K562 (cell line): ENCODE data around the gene IGSF21.

Experiments used
- BCL6 ChIP-seq: fragments of 250-450 bp; sonication (Bioruptor Pico); IDR thresholded peaks from 2 replicates; pipeline ENCODE4 v1.4.0; 2020
- CREM ChIP-seq: IDR thresholded peaks from 2 replicates; pipeline ENCODE4 v1.6.1; 2014; ENCODE audit warnings: antibody characterized with exemption, low read depth
- ERF ChIP-seq: fragments of 450-650 bp; formaldehyde crosslinking; IDR thresholded peaks from 2 replicates; pipeline ENCODE4 v1.4.0; 2020; ENCODE audit warnings: mild to moderate bottlenecking, mixed read lengths
- JUN ChIP-seq, 2 experiments: sonication (generic) in 1 of 2; formaldehyde crosslinking in 1 of 2; IDR thresholded peaks; 2 replicates each; pipeline versions ENCODE4 v1.6.1 to v1.8.0; 2012 to 2022; ENCODE audit warnings: borderline replicate concordance in 2 of 2, mild to moderate bottlenecking in 2 of 2, improper control_type of control experiment in 1 of 2, low read depth in 1 of 2, low read length in 1 of 2, missing genetic modification reagents in 1 of 2
- MAZ ChIP-seq, 2 experiments: fragments of 450-650 bp in 1 of 2; sonication (generic) in 1 of 2; formaldehyde crosslinking; IDR thresholded peaks in 1 of 2; conservative IDR thresholded peaks in 1 of 2; 2 replicates each; pipeline versions ENCODE4 v1.4.0 to v1.5.0; 2020; ENCODE audit warnings: mild to moderate bottlenecking in 1 of 2, missing genetic modification reagents in 1 of 2
- MYC ChIP-seq, 2 experiments: fragments of 250-450 bp in 1 of 2; sonication (Bioruptor Pico) in 1 of 2; IDR thresholded peaks; 2 replicates each; pipeline versions ENCODE4 v1.5.1 to v1.6.1; 2012 to 2021; ENCODE audit warnings: low read depth in 2 of 2, borderline replicate concordance in 1 of 2, improper control_type of control experiment in 1 of 2, low read length in 1 of 2, mild to moderate bottlenecking in 1 of 2, moderate library complexity in 1 of 2
- NFXL1 ChIP-seq: fragments of 450-650 bp; formaldehyde crosslinking; IDR thresholded peaks from 2 replicates; pipeline ENCODE4 v1.4.0; 2021; ENCODE audit warnings: mild to moderate bottlenecking
- POLR2A ChIP-seq: fragments of 450-650 bp; conservative IDR thresholded peaks from 2 replicates; pipeline ENCODE4 v1.6.1; 2016
- RFX5 ChIP-seq: IDR thresholded peaks from 2 replicates; pipeline ENCODE4 v1.6.1; 2011; ENCODE audit warnings: low read depth, mild to moderate bottlenecking, improper control_type of control experiment, low read length
- SRF ChIP-seq, 2 experiments: fragments of 250-450, 450-650 bp in 1 of 2; sonication (Bioruptor Pico) in 1 of 2; sonication (generic) in 1 of 2; formaldehyde crosslinking; IDR thresholded peaks; 2 replicates each; pipeline versions ENCODE4 v1.5.0 to v1.5.1; 2020 to 2022; ENCODE audit warnings: mild to moderate bottlenecking in 1 of 2, missing genetic modification reagents in 1 of 2
- TF ChIP-seq, protein P1 (sequence below): IDR thresholded peaks from 3 replicates; pipeline ENCODE4 v1.6.1; 2011; ENCODE audit warnings: borderline replicate concordance, mild to moderate bottlenecking, moderate library complexity; ENCODE audit not compliant: insufficient read length; ENCODE audit errors: extremely low read depth
- TF ChIP-seq, protein P2 (sequence below): sonication (generic); formaldehyde crosslinking; IDR thresholded peaks from 2 replicates; pipeline ENCODE4 v1.8.0; 2023; ENCODE audit warnings: mild to moderate bottlenecking, missing genetic modification reagents

DNA sequence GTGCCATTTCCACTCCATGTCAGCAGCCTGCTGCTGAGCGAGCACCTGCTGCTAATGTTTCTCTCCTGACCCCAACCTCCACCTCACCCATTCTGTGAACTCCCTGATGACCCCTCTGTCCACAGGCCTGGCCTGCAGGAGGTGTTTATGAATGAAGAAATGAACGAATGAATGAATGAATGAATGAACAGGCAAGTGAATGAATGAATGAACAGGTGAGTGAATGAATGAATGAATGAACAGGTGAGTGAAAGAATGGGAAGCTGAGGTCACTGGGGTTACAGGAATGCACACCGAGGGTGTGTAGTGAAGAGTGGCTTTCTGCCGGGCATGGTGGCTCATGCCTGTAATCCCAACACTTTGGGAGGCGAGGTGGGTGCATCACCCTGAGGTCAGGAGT, 173.4 kb downstream of the IGSF21 start:
- no peak for TF ChIP-seq MYC (IDR thresholded peaks at IDR 0.05; ENCODE audit: low read depth, low read length)
- TF ChIP-seq MYC (CRISPR knock-in tag; IDR thresholded peaks at IDR 0.05; ENCODE audit: borderline replicate concordance, low read depth), result no peak
- TF ChIP-seq ERF (CRISPR knock-in tag), result no peak
- TF ChIP-seq, protein P1, sequence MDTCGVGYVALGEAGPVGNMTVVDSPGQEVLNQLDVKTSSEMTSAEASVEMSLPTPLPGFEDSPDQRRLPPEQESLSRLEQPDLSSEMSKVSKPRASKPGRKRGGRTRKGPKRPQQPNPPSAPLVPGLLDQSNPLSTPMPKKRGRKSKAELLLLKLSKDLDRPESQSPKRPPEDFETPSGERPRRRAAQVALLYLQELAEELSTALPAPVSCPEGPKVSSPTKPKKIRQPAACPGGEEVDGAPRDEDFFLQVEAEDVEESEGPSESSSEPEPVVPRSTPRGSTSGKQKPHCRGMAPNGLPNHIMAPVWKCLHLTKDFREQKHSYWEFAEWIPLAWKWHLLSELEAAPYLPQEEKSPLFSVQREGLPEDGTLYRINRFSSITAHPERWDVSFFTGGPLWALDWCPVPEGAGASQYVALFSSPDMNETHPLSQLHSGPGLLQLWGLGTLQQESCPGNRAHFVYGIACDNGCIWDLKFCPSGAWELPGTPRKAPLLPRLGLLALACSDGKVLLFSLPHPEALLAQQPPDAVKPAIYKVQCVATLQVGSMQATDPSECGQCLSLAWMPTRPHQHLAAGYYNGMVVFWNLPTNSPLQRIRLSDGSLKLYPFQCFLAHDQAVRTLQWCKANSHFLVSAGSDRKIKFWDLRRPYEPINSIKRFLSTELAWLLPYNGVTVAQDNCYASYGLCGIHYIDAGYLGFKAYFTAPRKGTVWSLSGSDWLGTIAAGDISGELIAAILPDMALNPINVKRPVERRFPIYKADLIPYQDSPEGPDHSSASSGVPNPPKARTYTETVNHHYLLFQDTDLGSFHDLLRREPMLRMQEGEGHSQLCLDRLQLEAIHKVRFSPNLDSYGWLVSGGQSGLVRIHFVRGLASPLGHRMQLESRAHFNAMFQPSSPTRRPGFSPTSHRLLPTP, result no peak
- no peak for TF ChIP-seq BCL6
- no peak for TF ChIP-seq NFXL1 (CRISPR knock-in tag)
- TF ChIP-seq SRF (CRISPR knock-in tag; IDR thresholded peaks at IDR 0.05), result no peak
- TF ChIP-seq CREM, result no peak
- no peak for TF ChIP-seq MAZ (CRISPR knock-in tag; conservative IDR thresholded peaks at IDR 0.05 in 1 of 2, IDR thresholded peaks at IDR 0.05 in 1 of 2)
- TF ChIP-seq JUN (IDR thresholded peaks at IDR 0.05; ENCODE audit: borderline replicate concordance, low read depth, low read length), result no peak
- TF ChIP-seq JUN (CRISPR knock-in tag; IDR thresholded peaks at IDR 0.05; ENCODE audit: borderline replicate concordance), result no peak
- no peak for TF ChIP-seq RFX5
- TF ChIP-seq, protein P2, sequence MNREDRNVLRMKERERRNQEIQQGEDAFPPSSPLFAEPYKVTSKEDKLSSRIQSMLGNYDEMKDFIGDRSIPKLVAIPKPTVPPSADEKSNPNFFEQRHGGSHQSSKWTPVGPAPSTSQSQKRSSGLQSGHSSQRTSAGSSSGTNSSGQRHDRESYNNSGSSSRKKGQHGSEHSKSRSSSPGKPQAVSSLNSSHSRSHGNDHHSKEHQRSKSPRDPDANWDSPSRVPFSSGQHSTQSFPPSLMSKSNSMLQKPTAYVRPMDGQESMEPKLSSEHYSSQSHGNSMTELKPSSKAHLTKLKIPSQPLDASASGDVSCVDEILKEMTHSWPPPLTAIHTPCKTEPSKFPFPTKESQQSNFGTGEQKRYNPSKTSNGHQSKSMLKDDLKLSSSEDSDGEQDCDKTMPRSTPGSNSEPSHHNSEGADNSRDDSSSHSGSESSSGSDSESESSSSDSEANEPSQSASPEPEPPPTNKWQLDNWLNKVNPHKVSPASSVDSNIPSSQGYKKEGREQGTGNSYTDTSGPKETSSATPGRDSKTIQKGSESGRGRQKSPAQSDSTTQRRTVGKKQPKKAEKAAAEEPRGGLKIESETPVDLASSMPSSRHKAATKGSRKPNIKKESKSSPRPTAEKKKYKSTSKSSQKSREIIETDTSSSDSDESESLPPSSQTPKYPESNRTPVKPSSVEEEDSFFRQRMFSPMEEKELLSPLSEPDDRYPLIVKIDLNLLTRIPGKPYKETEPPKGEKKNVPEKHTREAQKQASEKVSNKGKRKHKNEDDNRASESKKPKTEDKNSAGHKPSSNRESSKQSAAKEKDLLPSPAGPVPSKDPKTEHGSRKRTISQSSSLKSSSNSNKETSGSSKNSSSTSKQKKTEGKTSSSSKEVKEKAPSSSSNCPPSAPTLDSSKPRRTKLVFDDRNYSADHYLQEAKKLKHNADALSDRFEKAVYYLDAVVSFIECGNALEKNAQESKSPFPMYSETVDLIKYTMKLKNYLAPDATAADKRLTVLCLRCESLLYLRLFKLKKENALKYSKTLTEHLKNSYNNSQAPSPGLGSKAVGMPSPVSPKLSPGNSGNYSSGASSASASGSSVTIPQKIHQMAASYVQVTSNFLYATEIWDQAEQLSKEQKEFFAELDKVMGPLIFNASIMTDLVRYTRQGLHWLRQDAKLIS (CRISPR knock-in tag), result no peak
- no peak for TF ChIP-seq POLR2A
